Measurements from ENCODE around the gene RBM26.

- no peak for TF ChIP-seq CTCF (IDR thresholded peaks at IDR 0.05; ENCODE audit: insufficient read depth, low read depth, low read length)
- no peak for TF ChIP-seq EZH2 (IDR thresholded peaks at IDR 0.05; ENCODE audit: insufficient read depth, low read length)
These were observed 99.4 kb downstream of the RBM26 start for GRCh38 chr13:79306650-79307049.

Data from astrocyte (in vitro differentiated cells and primary cell).